Suprapubic skin (tissue), 4 donors: ENCODE results near the gene TXNL1. TPM values are rescaled to one million over a fixed set of nuclear protein-coding genes. Genes with fewer than 3 reads are reported as not detected.

Experiments
- DNase-seq, 2 donors: peaks; one replicate each; pipeline ENCODE4 v3.0.0-alpha.2; 2019; ENCODE audit warnings: low spot score in 2 of 2
- H3K27ac ChIP-seq: fragments of 200-600 bp; sonication (generic); one replicate; pipeline ENCODE4 v1.5.1; 2019
- H3K27me3 ChIP-seq: fragments of 200-600 bp; sonication (generic); one replicate; pipeline ENCODE4 v1.5.1; 2019
- H3K36me3 ChIP-seq: fragments of 200-600 bp; sonication (generic); one replicate; pipeline ENCODE4 v1.5.1; 2019
- H3K4me1 ChIP-seq: fragments of 200-600 bp; sonication (generic); one replicate; pipeline ENCODE4 v1.5.1; 2019
- H3K4me3 ChIP-seq: fragments of 200-600 bp; sonication (generic); one replicate; pipeline ENCODE4 v1.5.1; 2019; ENCODE audit warnings: mild to moderate bottlenecking
- H3K9me3 ChIP-seq: fragments of 200-600 bp; sonication (generic); one replicate; pipeline ENCODE4 v1.5.1; 2019
- CTCF ChIP-seq, 2 donors: fragments of 200-600 bp in 1 of 2; fragments of 450-650 bp in 1 of 2; sonication (generic) in 1 of 2; IDR thresholded peaks; one replicate each; pipeline ENCODE4 v1.5.1; 2016 to 2019; ENCODE audit warnings: antibody characterized with exemption in 2 of 2, mild to moderate bottlenecking in 1 of 2, moderate library complexity in 1 of 2
- EP300 ChIP-seq: sonication (generic); formaldehyde crosslinking; IDR thresholded peaks from one replicate; pipeline ENCODE4 v1.6.1; 2017; ENCODE audit warnings: antibody characterized with exemption
- POLR2A ChIP-seq, 2 donors: fragments of 450-650 bp; IDR thresholded peaks; one replicate each; pipeline ENCODE4 v1.6.1; 2017; ENCODE audit warnings: antibody characterized with exemption in 2 of 2, mild to moderate bottlenecking in 2 of 2, moderate library complexity in 2 of 2
- POLR2AphosphoS5 ChIP-seq, 3 donors: sonication (generic); formaldehyde crosslinking; IDR thresholded peaks; one replicate each; pipeline ENCODE4 v1.6.1; 2017; ENCODE audit warnings: antibody characterized with exemption in 3 of 3
- WGBS: methylation state at CpG from one replicate; pipeline ENCODE4 v1.1.5; 2018; 5-methylcytosine and 5-hydroxymethylcytosine counted together
- total RNA-seq, 4 donors: library from RNA; depleted of rRNA; stranded (reverse); fragments of >200 nt; gene quantifications; one replicate each; pipeline ENCODE4 v1.1.0, GENCODE V29; 2016

TXNL1 gene
- total RNA-seq, 4 donors from 2014 or later, result 23.7 to 57.8 (median 47.8) TPM

DNA sequence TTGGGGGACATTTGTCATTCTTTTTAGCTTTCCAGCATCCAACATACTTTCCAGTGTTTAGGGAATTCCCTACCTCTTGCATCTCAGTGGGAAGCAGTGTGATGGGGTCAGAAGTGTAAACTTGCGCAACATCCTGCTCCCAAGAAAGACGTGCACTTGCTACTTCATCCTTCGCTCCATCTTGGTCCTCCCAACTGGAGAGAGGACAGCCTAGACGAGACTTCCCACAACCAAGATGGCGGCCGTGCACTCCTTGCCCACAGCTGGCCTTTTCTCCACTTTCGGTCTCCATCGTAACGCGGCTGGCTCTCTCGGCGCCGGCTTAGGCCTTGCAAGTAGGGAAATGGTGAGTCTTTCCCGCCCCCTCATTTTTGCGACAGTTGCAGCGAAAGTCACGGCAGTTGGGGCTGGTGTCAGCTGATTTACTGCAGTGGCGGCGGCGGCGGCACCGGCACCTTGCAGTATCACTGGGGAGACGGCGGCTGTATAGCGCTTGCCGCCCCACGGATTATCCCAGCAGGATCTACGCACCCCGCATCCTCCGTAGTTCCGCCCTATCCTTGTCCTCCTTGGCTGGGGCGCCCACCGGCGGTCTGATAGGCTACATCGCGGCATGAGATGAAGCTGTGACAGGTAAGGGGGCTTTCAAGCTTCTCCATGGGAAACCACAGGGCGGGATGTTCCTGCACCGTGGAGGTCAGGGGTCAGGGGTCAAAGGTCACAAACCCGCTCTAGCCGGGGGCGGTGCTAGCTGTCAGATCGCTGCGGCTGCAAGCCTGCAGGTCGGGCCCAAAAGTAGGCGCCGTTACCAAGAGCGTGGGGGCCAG is 12.8 kb upstream of the TXNL1 start, which contains the start of gene WDR7:
Gene WDR7 (plus strand): TSS at position 416 of the 827 bp plus-strand sequence. CDS start 21,157 bp downstream, outside the sequence.
- peak; percentile 97 to 98 for DNase-seq
- H3K4me1 ChIP-seq, result peaks cover 16% of the 10 kb centered on the region
- peak within 1 kb of the TSS; percentile 82 for H3K27ac ChIP-seq
- H3K36me3 ChIP-seq, result no peaks in the 10 kb centered on the region
- no peaks in the 10 kb centered on the region for H3K27me3 ChIP-seq
- WGBS, result 0% methylated on average over 33 of the region's 47 CpGs
- peak in 1 of 3 donors; percentile 62 for TF ChIP-seq POLR2AphosphoS5 (IDR thresholded peaks at IDR 0.05)
- TF ChIP-seq POLR2A (IDR thresholded peaks at IDR 0.05), result no peak
- TF ChIP-seq EP300, result no peak
- TF ChIP-seq CTCF (IDR thresholded peaks at IDR 0.05), result no peak
- no peaks in the 10 kb centered on the region for H3K9me3 ChIP-seq
- peak within 1 kb of the TSS; percentile 86 for H3K4me3 ChIP-seq

DNA sequence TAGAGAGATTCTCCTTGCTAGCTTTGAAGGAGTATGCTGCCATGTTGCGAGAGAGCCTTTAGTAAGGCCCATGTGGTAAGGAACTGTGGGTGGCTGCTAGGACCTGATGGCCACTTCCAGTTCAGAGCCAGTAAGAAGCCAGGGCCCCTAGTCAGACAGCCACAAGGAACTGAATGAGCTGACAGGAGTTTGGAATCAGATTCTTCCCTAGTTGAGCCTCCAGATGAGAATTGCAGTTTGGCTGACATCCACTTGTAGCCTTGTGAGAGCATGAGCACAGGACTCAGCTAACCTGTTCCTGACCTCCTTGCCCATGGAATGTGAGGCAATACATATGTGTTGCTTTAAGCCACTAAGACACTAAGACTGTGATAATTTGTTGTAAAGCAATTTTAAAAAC is 11.6 kb upstream of the TXNL1 start:
- no peaks in the 10 kb centered on the region for H3K27me3 ChIP-seq
- DNase-seq, result no peak
- WGBS, result 94% methylated on average over 1 of the region's 1 CpG
- TF ChIP-seq CTCF (IDR thresholded peaks at IDR 0.05), result no peak
- no peak for TF ChIP-seq POLR2A (IDR thresholded peaks at IDR 0.05)
- no peak for TF ChIP-seq EP300
- no peak for TF ChIP-seq POLR2AphosphoS5 (IDR thresholded peaks at IDR 0.05)
- H3K27ac ChIP-seq, result no peak overlapping the region
- peaks cover 18% of the 10 kb centered on the region for H3K4me1 ChIP-seq
- no peaks in the 10 kb centered on the region for H3K9me3 ChIP-seq
- H3K4me3 ChIP-seq, result no peak overlapping the region
- no peaks in the 10 kb centered on the region for H3K36me3 ChIP-seq

GRCh38 chr18:56647951-56648893 is 9.8 kb upstream of the TXNL1 start:
- H3K27me3 ChIP-seq, result no peaks in the 10 kb centered on the region
- no peak for TF ChIP-seq CTCF (IDR thresholded peaks at IDR 0.05)
- no peak for TF ChIP-seq EP300
- TF ChIP-seq POLR2AphosphoS5 (IDR thresholded peaks at IDR 0.05), result no peak
- TF ChIP-seq POLR2A (IDR thresholded peaks at IDR 0.05), result no peak
- WGBS, result 75% methylated on average over 3 of the region's 3 CpGs
- no peak for DNase-seq
- no peaks in the 10 kb centered on the region for H3K9me3 ChIP-seq
- H3K4me3 ChIP-seq, result no peak overlapping the region
- no peaks in the 10 kb centered on the region for H3K36me3 ChIP-seq
- H3K27ac ChIP-seq, result no peak overlapping the region
- H3K4me1 ChIP-seq, result peaks cover 18% of the 10 kb centered on the region

DNA sequence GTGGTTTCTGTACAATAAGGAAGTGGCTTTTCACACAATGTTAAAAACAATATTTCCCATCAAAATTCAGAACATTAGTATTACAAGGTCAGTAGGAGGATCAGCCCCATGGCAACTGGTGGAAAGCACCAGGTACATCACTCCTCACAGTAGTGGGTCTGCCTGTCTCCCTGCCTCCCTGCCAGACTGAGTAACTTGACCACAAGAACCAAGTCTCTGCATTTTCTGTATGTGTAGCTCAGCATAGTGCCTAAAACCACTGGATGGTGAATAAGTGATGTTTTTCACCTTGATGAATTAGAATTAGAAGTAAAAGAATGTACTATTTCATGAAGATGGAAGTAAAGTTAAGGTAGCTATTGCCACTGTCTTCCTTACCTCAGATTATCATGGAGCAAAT is 8.7 kb upstream of the TXNL1 start:
- Histone ChIP-seq H3K27me3 (no peaks in the 10 kb centered on the region), H3K9me3 (no peaks in the 10 kb centered on the region), H3K4me3 (no peak overlapping the region), H3K27ac (no peak overlapping the region), H3K4me1 (peaks cover 7% of the 10 kb centered on the region), H3K36me3 (no peaks in the 10 kb centered on the region)
- DNase-seq, result no peak
- no peak for TF ChIP-seq POLR2AphosphoS5 (IDR thresholded peaks at IDR 0.05)
- no peak for TF ChIP-seq CTCF (IDR thresholded peaks at IDR 0.05)
- TF ChIP-seq POLR2A (IDR thresholded peaks at IDR 0.05), result no peak
- TF ChIP-seq EP300, result no peak
